Left hindlimb (tissue), 1 donor: ENCODE measurements around the gene CDH20.
"Not testable (repeated sequence)": the region's sequence is repeated elsewhere in the genome, so short reads cannot be mapped to it uniquely, and the experiment has no call there.

Experiments
- DNase-seq: peaks from one replicate; pipeline ENCODE4 v3.0.0-alpha.2; 2018

The CDH20 gene

DNA sequence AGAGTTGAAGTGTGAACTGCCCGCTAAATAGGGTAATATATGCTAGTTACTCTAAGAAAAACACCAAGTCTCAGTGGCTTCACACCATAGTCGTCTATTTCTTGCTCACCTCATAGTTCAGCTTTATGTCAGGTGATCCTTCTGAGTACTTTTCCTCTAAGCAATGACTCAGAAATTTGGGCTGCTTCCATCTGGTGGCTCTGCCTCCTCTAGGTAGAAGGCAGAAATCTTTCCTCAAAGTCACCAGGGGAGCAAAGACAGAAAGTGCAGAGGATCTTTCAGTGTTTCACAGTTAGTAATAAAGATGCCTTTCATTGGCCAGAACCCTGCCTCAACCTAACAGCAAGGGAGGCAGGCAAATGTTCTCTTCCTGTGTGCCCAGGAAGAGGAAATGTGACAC lies 17.3 kb downstream of the CDH20 start:
- no peak for DNase-seq

DNA sequence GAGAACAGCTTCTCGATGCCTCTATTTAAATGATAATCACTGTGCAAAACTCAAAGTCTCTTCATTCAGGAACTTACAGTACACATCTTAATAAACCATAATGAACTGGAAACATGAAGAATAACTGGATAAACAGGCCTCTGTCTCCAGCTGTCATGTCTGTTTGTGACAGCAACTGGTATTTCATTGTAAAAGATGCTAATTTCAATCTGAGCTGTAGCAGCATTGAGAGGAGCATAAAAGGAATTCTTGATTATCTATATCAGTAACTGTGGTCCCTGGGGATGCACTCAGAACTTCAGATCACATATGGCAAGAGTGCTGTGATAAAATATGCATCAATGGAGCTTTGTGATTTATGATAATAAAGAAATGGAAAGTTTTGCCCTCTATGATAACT lies 18.8 kb downstream of the CDH20 start:
- no peak for DNase-seq

DNA sequence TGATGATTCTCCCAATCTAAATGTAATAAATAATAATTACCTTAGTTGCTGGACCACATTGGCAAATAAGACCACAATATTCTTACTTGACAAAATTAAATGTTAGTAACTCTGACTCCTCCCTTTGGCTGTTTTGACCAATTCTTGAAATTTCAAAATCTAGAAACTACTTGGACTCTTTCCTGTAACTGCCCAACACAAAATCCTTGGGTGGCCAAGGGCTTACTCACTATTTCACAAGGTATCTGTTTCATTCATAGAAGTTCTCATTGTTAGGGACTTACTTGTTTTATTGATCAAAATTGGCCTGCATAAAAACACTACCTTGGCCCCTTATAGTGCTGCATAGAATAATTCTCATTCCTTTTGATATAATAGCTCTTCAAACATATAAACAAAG lies 19.4 kb downstream of the CDH20 start:
- no peak for DNase-seq

DNA sequence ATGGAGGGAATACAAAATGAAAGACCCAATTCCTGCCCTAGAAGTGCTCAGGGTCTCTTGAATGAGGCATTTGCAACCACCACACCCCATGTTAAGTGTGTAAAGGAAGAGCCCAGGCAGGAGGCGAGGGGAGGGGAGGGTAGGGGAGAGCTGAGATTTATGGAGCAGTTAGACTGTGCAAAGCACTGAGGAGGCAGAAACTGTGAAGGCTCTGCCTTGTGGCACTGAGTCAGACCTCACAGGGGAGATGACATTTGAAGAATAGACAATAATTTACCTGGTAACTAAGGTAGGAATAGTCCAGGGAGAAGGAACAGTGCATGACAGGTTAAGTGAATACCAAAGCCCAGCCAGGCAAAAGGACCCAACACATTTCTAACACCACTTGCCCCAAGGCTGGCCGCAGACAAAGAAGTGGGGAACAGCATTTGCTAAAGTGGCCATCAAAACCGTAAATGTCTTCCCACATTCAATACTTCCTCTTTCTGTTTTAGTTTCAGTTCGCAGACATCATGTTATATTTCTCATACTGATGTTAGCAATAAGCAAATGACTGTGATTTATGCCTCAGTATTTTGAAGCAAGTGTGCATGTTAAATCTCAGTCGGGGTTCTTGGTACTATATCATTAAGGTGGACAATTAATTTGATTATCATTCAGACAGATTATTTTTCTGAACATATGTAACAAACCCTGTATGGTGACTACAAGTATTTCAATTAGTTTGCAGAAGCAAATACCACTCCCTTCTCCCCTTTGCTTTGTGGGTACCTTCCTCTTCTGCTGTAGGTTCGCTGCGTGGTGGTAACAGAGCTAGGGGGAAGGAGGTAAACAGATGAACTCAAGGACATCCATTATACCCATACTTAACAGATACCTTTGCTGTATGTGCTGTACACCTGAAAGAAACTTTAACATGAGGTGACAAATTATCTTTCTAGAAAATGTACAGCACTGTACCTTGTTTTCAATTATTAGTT lies 27.5 kb downstream of the CDH20 start:
- DNase-seq: no peak

DNA sequence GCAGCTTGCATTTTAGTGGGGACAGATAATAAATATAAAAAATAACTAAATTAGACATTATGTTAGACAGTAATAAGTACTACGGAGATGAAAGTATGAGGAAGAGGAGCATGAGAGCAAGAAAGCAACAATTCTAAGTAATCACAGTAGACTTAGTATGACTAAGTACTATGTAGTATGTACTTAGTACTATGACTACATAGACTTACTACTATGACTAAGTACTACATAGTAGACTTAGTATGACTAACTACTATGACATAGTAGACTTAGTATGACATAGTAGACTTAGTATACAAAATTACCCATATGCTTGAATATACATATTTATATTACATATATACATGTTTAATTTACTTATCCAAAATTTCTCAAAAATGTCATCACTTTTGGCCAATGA lies 29.3 kb downstream of the CDH20 start:
- DNase-seq: no peak

DNA sequence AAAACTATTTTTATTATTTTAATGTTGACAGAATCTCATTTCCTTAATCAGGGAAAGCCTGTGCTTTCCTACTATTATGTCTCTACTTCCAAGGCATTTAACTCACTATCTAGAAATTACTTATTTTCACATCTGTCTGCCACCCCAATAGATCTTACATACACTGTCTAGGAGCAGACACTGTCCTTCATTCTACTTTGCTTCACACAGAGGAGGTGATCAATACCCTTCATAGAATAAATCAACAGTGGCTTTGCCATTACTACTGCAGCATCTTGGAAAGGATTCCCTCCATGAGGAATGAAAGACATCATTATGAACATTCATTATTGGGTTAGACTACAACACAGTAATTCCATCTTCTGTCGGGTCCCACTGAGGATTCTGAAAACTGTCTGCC lies 31.7 kb downstream of the CDH20 start:
- no peak for DNase-seq

DNA sequence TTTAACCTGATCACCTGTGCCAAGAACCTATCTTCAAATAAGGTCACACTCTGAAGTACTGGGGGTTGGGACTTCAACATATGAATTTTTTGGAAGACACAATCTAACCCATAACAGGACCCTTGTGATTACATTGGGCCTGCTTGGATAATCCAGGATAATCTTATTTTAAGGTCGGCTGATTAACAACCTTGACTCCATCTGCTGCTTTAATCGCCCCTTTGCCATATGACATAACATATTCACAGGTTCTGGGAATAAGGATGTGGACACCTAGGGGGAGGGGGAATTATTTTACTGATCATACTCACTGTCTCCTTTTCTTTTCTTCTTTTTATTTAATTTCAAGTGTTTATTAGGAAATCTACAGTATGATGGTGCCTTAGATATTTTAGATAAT lies 34.8 kb downstream of the CDH20 start:
- no peak for DNase-seq

DNA sequence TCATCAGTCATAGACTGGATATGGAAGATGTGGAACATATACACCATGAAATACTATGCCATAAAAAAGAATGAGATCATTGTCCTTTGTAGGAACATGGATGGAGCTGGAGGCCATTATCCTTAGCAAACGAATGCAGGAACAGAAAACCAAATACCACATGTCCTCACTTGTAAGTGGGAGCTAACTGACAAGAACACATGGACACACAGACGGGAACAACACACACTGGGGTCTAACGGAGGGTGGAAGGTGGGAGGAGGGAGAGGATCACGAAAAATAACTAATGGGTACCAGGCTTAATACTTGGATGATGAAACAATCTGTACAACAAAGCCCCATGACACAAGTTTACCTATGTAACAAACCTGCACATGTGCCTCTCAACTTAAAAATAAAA lies 36.4 kb downstream of the CDH20 start:
- not testable (repeated sequence) for DNase-seq

DNA sequence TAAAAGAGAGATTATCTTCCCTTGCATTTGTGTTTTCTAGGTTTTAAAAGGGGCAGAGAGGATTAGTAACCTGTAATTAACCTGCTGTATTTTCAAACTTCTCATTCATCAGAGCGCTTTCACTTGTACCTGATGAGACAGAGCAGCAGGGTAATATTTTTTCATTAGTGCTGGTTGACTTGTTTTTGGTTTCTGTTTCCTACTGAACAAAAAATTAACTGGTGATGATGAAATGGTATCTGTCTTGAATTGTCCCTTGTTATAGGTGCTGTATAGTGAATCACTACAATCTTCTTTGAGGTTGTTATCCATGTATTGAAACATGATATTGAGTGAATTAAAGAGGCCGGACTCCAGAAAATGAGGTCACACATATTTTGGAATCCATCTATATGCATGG lies 37.9 kb downstream of the CDH20 start:
- no peak for DNase-seq

DNA sequence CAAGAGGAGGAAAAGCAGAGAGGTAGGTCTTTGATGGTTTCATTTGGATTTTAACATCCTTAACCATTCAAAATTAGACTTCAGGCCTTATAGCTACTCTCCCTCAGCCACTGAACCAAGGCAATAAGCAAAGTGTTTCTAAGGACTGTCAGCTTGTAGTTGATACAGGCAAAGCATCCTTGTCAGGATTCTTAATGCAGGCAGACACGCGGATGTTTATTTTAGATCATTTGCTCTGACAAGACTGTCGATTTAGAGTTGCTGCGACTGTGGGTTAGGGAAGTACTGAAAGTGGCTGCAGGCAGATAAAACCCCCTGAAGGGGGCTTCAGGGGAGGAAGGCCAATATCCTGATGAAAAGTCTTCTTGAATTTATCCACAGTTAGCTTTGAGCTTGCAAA lies 46.6 kb downstream of the CDH20 start:
- DNase-seq: no peak

DNA sequence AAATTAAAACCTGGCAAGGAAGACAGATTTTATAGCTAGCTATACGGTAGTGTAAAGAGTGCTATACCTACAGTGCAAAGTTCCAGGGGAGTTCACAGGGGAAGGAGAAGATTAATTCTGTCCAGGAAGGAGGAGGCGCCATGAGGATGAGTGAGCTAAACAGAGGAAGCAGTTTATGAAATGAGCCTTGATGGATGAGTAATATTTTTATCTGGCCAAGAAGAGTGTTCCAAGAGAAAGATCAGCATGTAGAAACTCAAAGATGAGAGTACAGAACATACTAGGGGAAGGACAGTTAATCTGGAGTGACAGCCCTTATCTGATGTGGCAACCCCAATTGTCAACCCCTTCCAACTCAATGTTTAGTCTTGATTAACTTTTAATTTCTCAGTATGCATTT lies 54.8 kb downstream of the CDH20 start:
- DNase-seq: no peak

DNA sequence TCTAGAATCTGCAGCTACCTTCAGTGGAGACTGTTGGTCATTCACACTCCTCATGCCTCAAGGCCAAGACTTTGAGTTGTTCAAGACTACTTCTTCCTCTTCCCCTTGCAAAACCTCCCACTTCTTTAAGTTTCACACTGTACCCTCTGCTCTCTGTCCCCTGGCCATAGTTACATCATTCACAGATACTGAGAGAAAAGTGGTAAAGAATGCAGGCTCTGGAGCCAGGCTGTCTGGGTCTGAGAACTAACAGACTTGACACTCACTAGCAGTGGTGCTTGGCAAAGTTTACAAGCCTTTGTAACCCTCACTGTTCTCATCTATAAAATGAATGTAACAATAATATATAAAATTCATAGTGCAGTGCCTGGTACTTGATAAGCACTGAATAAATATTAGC lies 61.8 kb downstream of the CDH20 start:
- no peak for DNase-seq

DNA sequence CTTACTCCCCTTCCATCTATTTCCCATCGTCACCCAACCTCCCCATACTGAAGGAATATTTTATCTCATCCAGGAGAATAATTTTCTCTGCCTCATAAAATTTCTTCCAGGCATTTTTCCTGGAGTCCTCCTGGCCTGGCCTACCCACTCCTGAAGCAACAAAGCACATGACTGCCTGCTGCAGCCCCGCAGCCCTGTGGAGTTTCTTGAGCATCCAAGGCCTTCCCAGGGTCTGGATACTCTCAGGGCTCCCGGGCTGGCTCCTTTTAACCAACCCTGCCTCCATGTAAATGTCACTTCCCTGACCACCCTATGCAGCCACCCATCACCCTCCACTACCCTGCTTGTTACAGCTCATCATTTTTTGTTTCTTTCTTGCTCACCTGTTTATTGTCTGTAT lies 64.0 kb downstream of the CDH20 start:
- DNase-seq: no peak

DNA sequence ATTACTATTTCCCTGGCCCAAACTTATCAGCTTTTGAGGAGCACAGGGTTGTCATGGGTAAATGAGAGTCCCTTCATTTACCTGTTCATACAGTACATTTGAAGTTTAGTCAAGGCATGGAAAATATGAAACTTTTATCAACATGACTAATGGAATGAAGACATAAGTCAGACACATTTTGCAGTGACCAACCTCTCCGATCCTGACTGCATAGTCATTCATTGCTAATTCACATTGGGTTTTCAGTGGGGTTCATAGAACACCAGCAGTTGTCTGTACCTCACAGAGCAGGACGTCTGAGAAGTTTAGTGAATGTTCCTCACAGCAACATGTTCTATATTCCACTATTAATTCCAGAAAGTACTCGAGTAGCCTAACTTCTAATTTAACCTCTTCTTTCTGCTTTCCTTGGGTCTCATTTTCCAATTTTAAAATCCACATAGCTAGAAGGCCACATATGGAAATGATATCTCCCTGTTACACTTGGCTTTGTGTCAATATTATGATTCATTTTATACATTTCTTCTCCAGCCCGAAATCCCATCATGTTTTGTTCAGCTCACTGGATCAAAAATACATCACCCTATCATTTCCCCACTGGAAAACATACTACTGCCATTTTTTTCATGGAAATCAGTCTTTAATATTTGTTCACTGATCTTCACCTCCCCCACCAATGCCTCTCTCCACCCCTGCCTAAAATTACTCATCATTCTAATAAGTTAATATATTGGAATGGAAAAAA lies 65.9 kb downstream of the CDH20 start:
- DNase-seq: no peak

DNA sequence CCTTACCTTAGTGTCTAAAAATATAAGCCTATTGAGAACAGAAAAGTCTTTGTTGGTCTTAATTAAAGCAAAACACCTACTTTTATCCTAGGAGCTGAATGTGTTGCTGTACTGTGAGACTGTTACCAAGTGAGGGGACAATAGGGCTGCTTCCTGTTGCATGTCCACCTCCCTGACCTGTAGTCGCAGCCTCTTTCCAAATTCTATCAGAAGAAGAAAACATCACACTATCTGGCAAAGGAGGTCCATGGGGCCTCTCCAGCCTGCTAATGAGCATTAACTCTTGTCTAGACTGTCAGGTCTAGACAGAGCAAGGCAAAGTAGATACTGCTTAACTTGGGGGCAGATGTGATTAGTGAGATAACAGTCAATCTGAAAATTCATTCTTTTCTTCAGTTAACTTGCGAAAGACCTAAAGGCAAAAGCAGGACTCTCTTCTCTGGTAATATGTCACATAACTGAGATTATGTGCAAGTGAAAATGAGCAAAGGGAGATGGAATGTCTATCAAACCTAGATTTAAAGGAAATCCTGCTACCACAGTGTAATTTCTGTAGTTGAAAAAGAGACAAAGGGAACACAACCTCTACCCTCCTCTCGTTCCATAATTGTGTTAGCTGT lies 66.9 kb downstream of the CDH20 start:
- DNase-seq: no peak

DNA sequence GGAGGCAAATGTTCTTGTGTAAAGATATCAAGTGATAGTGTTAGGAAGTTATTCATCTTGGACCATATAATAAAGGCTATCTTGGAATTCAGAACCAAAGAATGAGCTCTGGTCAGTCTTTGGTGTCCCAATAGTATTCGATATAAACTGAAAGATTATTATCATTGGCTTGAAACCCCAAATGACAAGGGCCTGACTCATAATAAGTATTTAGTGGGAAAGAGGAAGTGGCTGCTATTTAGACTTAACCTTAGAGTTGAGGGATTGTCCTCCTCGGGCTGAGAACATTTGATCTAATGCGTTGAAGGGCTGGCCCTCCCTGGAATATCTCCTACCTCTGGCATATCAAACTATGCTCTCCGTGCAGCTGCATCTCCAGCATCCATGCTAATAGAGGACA lies 67.5 kb downstream of the CDH20 start:
- DNase-seq: no peak

DNA sequence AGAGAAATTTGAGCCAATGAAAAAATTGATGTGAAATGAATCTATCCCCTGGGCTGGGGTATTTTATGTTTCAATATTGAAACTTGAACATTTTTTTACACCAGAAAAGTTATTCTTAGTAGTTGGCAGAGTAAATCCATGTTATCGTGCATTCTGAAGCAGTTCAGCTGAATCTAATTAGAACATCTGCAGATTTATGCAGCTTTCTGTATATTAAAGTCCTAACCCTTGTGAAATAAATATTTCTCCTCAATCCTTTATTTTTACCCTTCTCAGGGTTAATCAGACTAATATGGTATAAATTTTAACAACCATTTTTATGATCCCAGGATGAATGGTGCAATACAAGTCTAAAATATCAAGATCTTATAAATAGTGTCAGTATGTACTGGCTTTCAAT lies 69.5 kb downstream of the CDH20 start:
- no peak for DNase-seq

DNA sequence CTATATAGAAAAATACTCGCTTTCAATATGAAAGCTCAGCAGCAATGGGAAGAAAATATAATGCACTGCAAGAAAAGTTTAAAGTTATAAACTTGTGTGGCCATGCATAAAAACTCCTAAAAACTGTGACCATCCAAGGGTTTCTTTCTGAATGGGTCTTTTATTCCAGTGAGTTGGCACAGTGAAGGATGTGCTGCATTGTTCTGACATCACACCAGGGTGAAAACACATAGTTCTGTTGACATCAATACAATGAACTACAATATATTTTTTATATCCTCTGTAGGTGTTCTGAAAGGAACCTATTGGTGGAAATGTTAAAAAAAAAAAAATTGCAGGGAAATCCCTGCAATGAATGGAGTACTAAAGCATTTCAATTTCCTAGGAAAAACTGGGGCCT lies 80.2 kb downstream of the CDH20 start:
- DNase-seq: no peak

DNA sequence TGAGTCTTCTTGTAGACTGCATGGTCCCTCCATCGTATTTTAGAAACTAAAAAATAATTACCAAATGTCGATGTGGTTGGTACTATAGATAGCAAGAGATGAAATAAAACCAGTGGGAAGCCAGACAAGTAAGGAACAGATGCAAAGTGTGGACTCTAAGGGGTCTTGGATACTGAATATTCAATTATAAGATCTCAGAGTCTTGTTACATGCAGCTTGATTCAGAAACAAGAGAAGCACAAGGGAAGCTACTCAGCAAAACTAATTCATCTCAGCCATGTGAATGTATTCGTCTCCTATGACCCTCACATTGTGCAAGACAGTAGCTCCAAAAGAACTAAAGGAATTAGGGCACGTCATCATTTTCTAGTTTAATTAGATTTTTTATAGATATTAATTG lies 80.9 kb downstream of the CDH20 start:
- no peak for DNase-seq

DNA sequence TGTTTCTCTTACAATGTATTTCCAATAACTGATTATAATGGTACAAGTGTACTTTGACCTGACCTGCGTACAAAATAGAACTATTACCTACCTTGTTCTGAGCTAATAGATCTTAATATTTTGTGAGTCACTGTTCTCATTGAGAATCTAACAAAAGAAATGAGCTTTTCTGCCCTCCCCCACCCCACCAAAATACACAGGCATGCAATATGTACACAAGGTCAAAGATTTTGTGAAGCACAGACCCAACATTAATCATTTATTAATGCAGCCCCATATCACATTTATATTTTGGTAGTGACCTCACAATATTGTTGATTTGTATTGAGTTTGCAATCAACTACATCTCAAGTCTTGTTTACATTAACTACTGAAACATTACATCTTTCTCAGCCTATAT lies 86.5 kb downstream of the CDH20 start:
- DNase-seq: no peak

DNA sequence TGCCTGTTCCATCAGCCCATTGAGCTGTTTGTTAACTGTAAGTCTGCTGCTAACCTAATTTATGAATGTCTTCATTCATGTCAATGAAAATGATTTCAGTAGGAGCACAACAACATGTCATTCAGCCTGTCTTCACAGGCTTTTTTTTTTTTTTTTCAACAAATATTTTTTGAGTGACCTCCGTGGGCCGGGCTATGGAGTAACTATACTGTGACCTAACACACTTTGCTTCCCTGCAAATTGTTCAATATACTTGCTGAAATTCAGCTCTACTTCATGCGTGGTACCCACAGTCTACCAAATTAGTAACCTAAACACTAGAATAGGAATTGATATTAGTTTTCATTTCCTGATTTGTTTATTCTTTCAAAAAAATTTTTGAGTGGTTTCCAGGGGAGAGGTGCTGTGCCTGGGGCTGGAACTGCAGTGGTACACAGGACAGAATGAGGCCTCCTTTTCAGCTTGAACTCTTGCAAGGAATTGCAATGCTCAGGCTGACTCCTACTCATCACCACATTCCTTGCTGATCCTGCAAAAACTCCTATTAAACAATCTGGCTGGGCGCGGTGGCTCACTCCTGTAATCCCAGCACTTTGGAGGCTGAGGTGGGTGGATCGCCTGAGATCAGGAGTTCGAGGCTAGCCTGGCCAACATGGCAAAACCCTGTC lies 87.1 kb downstream of the CDH20 start:
- DNase-seq: no peak

DNA sequence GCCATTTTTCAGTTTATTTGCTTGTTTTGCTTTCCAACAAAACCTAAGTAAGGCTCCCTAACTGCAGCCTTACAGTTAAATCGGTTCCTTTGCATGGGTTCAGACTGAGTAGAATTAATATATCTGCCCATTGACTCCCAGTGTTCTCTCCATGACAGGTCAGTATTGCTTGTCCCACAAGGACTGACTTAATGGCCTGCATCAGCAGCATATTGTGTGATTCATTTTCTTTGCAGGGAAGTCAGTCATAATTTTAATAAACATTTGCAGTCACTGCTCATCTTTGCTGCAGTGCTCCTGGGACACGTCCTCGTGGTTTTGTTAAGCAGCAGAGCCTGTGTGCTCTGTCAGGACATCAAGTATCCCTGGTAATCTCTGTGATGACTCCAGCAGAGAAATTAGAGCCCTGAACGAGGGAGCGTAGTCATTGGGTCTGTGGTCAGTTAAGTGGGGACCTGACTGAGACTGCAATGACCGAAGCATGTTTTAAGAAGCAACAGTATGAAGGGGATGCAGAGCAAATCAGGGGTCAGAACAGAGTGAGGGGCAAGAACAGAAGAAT lies 93.3 kb downstream of the CDH20 start:
- DNase-seq: no peak

DNA sequence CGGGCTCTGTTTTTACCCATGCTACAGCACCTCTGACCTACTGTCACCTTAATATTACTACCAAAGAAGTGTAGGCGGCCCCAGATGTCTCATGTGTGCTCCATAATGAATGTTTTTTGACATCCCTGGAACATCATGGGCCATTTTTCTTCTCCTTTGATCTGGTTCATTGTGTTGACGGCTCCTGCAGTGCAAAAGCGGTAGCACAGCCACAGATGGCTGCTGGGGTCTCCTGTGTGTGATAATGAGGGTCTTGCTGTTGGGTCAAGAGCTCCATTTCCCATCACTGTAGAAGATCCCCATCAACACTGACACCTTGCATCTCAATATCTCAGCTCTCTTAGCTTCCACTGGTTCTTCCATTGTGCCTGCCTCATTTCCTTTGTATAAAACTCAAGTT lies 95.0 kb downstream of the CDH20 start:
- DNase-seq: no peak
